Measurements from ENCODE around the gene NMT1.

Gene NMT1

DNA sequence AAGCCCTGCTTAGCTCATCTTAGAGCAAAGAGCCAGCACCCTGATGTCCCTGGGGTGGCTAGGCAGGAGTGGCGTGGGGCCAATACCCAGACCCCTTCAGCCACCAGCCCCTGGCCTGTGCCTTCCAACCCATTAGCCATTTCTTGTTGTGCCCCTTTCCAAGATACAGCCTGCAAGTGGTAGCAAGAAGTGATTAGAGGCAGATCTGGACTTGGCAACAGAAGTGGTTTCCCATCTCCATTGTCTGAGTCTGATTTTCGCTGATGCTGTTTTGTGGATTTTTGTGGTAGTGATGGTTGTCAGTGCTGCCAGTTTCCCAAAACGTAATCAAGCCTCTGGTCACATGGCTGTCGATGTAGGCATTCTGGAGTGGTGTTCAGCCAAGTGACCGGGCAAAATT, 45.5 kb downstream of the NMT1 start:
- no peak for DNase-seq

DNA sequence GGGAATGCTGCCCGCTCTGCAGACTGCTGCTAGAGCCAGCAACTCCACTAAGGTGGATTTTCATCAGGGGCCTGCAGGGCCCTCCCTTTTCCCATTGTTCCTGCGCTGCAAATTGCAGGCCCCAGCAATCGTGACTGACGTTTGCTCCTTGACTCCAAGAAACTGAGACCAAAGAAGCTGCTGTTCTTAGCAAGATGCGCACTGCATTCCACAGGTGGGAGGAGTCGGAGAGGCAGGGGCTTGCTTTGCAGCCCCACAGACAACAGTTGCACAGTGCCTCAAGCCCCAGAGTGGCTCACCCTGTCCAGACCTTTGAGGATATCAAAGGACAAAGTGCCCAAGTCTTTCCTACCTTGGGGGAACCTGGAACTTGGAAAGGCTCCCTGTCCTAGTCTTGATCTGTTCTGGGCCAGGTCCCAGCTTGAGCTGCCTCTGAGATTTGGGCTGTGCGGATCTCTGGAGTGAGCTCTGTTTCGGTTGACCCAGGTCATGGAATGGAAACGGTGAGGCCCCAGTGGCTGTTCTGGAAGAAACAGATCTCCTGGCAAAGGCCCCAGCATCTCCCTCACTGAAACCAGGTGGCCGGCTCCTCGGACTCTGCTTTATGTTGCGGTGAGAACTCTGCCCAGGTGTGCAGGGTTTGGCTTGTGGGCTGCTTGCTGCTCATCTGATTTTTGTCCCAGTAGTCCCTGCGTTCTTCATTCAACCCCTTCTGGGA, 46.3 kb downstream of the NMT1 start:
- DNase-seq = no peak

DNA sequence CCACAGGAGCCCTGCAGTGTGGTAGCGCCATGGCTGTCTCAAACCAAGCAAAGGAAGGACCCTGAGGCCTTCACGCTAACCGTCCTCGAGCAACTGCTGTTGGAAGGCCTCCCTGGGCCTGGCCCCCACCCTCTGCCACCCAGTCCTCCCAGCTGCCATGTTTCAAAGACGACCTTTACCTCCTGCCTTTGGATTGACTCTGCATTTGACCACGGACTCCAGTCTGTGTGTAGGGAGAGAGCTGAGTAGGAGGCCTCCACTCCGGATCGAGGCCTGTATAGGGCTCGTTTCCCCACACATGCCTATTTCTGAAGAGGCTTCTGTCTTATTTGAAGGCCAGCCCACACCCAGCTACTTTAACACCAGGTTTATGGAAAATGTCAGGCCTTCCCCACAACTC, 46.9 kb downstream of the NMT1 start:
- DNase-seq = no peak

DNA sequence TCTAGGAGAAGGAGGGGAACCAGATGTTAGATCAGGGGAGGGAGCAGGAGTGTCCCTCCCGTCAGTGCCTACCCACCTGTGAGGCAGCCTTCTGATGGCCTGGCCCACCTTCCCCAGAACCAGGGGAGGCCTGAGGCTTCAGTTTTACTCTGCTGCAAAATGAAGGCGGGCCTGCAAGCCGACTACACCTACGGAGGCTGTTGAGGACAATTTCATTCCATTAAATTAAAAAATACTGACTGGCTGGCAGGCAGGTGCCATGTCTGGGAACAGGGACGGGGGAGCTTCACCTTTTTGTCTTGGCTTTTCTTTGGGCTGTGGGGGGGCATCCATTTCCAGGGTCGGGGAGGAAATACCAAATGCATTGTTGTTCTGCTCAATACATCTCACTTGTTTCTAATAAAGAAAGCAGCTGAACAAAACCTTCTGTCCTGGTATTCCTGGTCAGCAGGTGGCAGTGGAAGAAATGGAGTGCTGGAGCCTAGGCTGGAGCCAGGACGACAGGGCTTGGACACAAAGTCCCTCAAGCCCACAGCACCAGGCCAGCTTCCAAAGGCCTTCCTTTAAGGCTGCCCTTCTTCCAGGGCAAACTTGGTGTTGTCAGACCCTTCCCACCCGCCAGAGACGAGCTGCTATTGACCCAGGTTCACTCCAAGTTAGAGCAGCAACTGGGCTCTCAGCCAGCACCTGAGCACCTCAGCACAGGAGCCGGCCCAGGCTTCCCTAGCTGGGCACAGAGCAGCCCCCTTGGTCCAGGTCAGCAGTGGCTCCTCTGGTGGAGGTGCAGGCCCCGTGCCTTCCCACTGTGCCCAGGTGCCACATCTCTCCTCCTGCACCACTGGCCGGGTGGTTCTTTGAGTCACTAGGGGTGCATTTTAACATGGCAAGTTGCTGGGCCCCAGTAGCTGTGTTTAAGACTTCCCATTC, 47.7 kb downstream of the NMT1 start:
- DNase-seq = no peak

- DNase-seq = no peak
Observed at GRCh38 chr17:45110676-45111611, 49.8 kb downstream of the NMT1 start.

DNA sequence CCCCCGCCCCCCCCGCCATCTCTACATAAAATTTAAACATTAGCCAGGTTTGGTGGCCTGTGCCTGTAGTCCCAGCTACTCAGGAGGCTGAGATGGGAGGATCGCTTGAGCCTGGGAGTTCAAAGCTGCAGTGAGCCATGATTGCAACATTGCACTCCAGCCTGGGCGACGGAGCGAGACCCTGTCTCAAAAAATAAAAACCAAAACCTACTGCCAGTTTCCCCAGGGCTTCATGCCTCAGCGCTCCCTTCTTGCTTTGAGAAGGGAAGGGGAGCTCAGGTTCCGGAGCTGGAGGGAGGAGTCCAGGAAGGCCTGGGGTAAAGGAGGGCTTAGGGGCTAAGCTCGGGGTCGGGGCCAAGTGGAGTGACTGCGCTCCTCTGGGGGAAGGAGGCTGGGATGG, 50.7 kb downstream of the NMT1 start:
- no peak for DNase-seq

- no peak for DNase-seq
Observed at GRCh38 chr17:45112559-45113423, 51.7 kb downstream of the NMT1 start.

- DNase-seq = no peak
Observed at GRCh38 chr17:45113424-45113754, 52.3 kb downstream of the NMT1 start.

DNA sequence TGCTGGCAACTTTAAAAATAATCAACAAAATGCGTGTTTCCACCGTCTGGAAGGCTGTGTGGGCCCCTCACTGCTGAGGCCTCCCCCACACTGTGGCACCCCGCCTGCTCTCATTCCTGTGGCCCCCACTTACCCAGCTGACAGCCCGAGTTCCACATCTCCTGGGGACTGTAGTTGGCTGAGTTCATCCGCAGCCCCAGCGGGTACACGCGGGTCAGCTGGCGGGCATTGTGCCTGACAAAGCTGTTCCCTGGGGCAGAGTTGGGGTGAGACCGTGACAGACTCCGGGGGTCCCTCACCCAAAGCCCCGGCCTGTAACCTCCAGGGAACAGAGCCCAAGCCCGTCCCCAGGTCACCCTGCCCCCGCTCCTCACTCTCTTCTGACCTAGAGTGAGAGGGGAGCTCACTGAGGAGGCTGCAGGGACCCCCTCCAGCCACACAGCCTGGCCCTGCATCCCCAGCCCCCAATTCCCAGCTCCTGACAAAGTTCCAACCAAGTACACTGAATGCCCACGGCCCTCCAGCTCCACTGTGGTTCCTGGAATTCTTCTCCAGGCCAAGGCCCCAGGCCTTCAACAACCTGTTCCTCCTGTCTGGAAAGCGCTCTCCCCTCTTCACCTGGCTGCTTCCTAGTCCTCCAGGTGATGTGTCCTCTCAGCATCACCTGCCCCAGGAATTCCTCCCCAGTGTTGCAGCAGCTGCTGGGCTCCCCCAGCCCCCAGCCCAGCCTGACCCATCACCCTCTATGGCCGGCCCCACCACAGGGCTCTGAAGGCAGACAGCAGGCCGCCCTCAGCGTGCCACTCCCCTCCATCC, 53.2 kb downstream of the NMT1 start:
- DNase-seq = peak; percentile 59

DNA sequence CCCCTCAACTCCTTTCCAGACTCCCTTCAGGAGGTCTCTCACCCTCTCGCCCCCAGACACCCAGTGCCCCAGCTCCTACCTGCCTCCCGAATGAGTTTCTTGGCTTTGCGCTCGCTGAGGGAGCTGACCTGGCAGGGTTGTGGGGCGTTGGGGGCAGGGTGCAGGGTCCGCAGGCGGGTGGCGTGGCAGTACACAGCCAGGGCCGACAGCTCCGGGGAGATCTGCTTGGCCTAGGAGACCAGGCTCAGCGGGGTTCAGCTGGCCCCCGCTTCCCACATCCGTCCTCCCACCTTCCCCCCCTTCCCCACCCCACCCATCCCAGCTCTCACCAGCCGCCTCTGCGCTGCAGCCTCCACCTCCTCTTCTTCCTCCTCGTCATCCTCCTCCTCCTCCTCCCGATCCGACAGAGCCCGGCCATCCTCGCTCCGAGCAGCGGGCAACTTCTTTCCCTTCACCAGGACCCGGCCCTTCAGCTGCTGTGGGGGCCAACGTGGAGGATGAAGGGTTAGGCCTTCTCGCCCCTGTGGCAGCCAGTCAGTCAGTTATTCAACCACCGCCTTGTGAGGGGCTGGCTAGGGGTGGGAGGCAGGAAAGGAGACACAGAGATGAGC, 54.0 kb downstream of the NMT1 start:
- DNase-seq = no peak

DNA sequence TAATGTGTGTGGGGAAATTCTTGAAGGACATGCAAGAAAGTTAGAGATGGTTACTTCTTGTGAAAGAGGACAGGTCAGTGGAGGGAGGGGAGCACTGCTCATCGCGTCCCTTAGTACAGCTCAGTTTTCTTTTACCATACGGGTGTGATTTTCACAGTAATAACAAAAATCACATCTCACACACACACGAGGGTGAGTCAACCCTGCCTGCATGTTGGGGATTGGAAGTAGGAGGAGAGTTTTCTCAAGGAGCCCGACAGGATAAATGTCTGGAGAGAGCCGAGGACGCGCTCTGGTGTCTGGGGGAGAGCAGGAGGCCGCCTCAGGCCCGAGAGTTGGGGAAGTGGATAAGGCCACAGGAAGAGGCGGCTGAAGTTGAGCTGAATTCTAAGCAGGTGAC, 54.8 kb downstream of the NMT1 start:
- no peak for DNase-seq

- no peak for DNase-seq
Observed at GRCh38 chr17:45116434-45117016, 55.4 kb downstream of the NMT1 start.

- no peak for DNase-seq
Observed at GRCh38 chr17:45117334-45117733, 56.2 kb downstream of the NMT1 start.

- DNase-seq = no peak
Observed at GRCh38 chr17:45117848-45118646, 56.9 kb downstream of the NMT1 start.

- peak; percentile 57 for DNase-seq
Observed at GRCh38 chr17:45118691-45119090, 57.6 kb downstream of the NMT1 start.

DNA sequence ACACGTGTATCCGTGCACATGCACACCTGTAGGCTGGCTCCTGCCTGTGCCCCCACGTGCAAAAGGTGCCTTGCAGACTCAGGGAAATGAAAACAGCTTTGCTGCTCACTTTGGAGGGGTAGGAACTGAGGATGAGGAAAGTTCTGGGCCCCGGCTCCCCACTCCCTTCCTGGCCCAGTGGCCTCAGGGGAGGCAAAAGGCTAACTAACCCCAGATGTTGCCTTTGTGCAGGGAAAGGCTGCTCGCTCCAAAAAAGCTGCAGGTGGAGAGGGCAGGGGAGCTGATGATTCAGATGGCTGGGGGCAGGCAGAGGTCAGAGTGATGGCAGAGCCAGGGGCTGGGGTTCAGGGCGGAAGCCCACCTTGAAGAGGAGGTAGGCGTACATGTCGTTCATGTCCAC, 58.8 kb downstream of the NMT1 start:
- DNase-seq = no peak

- no peak for DNase-seq
Observed at GRCh38 chr17:45120558-45120957, 59.4 kb downstream of the NMT1 start.

- DNase-seq = peak; percentile 52
Observed at GRCh38 chr17:45121055-45121454, 59.9 kb downstream of the NMT1 start.

- no peak for DNase-seq
Observed at GRCh38 chr17:45123076-45123770, 62.1 kb downstream of the NMT1 start.

Measured in activated effector memory CD4-positive, alpha-beta T cell treated with anti-CD3 and anti-CD28 coated beads, Interleukin-2, amount 50 U/mL, for 16 hours (primary cell).